ENCODE data around the gene RRAS.

Gene RRAS

DNA sequence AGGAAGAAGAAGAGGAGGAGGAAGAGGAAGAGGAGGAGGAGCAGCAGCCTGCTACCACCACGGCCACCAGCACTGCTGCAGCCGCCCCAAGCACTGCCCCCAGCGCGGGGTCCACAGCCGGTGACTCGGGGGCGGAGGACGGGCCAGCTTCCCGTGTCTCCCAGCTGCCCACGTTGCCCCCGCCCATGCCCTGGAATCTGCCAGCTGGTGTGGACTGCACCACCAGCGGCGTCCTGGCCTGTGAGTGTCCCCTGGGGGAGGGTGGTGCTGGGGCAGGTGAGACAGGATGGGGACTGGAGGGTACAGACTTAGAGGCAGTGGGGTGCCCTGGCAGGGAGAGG is 13.5 kb upstream of the RRAS start:
- no peak for DNase-seq (ENCODE audit: low read depth)
- H3K4me3 ChIP-seq (ENCODE audit: low read depth, low read length), result no peak overlapping the region
- TF ChIP-seq, protein P1, sequence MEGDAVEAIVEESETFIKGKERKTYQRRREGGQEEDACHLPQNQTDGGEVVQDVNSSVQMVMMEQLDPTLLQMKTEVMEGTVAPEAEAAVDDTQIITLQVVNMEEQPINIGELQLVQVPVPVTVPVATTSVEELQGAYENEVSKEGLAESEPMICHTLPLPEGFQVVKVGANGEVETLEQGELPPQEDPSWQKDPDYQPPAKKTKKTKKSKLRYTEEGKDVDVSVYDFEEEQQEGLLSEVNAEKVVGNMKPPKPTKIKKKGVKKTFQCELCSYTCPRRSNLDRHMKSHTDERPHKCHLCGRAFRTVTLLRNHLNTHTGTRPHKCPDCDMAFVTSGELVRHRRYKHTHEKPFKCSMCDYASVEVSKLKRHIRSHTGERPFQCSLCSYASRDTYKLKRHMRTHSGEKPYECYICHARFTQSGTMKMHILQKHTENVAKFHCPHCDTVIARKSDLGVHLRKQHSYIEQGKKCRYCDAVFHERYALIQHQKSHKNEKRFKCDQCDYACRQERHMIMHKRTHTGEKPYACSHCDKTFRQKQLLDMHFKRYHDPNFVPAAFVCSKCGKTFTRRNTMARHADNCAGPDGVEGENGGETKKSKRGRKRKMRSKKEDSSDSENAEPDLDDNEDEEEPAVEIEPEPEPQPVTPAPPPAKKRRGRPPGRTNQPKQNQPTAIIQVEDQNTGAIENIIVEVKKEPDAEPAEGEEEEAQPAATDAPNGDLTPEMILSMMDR (IDR thresholded peaks at IDR 0.05; ENCODE audit: low read depth, low read length, missing control alignments), result no peak

DNA sequence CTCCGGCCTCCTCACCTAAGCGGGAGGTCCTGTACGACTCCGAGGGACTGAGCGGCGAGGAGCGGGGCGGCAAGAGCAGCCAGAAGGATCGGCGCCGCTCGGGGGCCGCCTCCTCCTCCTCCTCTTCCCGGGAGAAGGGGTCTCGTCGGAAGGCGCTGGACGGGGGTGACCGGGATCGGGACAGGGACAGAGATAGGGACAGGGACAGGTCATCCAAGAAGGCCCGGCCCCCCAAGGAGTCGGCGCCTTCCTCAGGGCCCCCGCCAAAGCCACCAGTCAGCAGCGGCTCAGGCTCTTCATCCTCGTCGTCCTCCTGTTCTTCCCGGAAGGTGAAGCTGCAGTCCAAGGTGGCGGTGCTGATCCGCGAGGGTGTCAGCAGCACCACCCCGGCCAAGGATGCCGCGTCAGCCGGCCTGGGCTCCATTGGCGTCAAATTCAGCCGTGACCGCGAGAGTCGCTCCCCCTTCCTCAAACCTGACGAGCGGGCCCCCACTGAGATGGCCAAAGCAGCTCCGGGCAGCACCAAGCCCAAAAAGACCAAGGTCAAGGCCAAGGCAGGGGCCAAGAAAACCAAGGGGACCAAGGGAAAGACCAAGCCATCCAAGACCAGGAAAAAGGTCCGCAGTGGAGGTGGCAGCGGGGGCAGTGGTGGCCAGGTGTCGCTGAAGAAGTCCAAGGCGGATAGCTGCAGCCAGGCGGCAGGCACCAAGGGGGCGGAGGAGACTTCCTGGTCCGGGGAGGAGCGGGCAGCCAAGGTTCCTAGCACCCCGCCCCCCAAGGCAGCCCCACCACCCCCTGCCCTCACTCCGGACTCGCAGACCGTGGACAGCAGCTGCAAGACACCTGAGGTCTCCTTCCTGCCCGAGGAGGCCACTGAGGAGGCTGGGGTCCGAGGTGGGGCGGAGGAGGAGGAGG is 12.9 kb upstream of the RRAS start:
- no peak overlapping the region for H3K4me3 ChIP-seq (ENCODE audit: low read depth, low read length)
- DNase-seq (ENCODE audit: low read depth), result no peak
- TF ChIP-seq, protein P1 (IDR thresholded peaks at IDR 0.05; ENCODE audit: low read depth, low read length, missing control alignments), result no peak

DNA sequence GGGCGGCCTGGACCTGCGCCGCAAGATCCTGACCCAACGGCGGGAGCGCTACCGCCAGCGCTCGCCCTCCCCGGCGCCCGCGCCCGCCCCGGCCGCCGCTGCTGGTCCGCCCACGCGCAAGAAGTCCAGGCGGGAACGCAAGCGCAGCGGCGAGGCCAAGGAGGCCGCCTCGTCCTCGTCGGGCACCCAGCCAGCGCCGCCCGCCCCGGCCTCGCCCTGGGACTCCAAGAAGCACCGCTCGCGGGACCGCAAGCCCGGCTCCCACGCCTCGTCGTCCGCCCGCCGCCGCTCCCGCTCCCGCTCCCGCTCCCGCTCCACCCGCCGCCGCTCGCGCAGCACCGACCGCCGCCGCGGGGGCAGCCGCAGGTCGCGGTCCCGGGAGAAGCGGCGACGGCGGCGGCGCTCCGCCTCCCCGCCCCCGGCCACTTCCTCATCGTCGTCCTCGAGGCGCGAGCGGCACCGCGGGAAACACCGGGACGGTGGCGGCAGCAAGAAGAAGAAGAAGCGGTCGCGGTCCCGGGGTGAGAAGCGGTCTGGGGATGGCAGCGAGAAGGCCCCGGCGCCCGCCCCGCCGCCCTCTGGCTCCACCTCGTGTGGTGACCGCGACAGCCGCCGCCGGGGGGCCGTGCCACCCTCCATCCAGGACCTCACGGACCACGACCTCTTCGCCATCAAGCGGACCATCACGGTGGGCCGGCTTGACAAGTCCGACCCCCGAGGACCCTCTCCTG is 12.0 kb upstream of the RRAS start:
- H3K4me3 ChIP-seq (ENCODE audit: low read depth, low read length), result no peak overlapping the region
- DNase-seq (ENCODE audit: low read depth), result no peak
- TF ChIP-seq, protein P1 (IDR thresholded peaks at IDR 0.05; ENCODE audit: low read depth, low read length, missing control alignments), result no peak

DNA sequence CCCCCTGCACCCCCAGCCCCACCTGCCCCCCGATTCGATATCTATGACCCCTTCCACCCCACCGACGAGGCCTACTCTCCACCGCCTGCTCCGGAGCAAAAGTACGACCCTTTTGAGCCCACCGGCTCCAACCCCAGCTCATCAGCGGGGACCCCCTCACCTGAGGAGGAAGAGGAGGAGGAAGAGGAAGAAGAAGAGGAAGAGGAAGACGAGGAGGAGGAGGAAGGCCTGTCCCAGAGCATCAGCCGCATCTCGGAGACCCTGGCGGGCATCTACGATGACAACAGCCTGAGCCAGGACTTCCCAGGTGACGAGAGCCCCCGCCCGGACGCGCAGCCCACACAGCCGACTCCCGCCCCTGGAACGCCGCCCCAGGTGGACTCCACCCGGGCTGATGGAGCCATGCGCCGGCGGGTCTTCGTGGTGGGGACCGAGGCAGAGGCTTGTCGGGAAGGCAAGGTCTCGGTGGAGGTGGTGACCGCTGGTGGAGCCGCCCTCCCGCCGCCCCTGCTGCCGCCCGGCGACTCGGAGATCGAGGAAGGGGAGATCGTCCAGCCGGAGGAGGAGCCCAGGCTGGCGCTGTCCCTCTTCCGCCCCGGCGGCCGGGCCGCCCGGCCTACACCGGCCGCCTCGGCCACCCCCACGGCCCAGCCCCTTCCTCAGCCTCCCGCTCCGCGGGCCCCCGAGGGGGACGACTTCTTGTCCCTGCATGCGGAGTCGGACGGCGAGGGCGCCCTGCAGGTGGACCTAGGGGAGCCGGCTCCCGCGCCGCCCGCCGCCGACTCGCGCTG is 11.3 kb upstream of the RRAS start:
- TF ChIP-seq, protein P1 (IDR thresholded peaks at IDR 0.05; ENCODE audit: low read depth, low read length, missing control alignments), result no peak
- no peak for DNase-seq (ENCODE audit: low read depth)

DNA sequence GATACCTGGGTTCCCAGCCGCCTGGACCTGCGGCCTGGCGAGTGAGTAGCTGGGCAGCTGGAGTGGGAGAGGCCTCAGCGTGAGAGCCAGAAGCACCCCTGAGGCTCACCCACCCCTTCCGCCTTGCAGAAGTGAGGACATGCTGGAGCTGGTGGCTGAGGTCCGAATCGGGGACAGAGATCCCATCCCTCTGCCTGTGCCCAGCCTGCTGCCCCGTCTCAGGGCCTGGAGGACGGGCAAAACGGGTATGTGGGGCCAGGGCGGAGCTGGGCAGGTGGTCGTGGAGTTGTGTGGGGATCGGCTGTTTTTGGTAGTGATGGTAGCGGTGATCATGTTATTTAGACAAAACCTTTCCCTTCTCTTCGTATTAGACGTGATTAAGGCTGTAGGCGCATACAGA is 6.6 kb upstream of the RRAS start:
- DNase-seq (ENCODE audit: low read depth), result no peak
- TF ChIP-seq, protein P1 (IDR thresholded peaks at IDR 0.05; ENCODE audit: low read depth, low read length, missing control alignments), result no peak
- H3K4me3 ChIP-seq (ENCODE audit: low read depth, low read length), result no peak overlapping the region

More for the DNA sequence above, 11.3 kb upstream of the RRAS start:
- H3K4me3 ChIP-seq (ENCODE audit: low read depth, low read length), result no peak overlapping the region

DNA sequence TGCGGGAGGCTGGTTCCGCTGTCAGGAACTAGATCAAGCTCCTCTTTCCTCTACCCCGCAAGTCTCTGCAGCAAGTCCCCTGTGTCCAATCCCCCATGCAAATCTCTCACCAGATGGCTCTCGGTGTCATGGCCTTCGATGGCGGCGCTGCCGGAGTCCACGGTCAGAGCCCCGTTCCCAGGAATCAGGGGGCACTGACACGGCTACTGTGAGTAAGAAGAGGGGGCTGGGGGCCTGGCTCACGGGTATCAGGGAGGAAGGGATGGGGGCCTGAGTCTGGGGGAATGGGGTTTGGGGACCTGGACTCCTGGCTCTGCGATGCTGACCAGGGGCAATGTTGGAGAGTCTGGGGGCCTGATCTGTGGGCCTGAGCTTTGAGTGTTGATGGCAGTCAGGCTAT is 6.1 kb upstream of the RRAS start:
- no peak for DNase-seq (ENCODE audit: low read depth)
- TF ChIP-seq, protein P1 (IDR thresholded peaks at IDR 0.05; ENCODE audit: low read depth, low read length, missing control alignments), result no peak
- H3K4me3 ChIP-seq (ENCODE audit: low read depth, low read length), result no peak overlapping the region

Measured in GM12864 (cell line).